Measurements from ENCODE around the gene GABRG3. TPM values are rescaled to one million over a fixed set of nuclear protein-coding genes. Genes with fewer than 3 reads are reported as not detected.

The GABRG3 gene
- total and polyA plus RNA-seq, 2 of the 4 experiments (the other 2 are of a cell fraction), result not detected

GRCh38 chr15:27222479-27222878, 251.5 kb downstream of the GABRG3 start:
- no peak overlapping the region for H3K14ac ChIP-seq (replicated peaks; ENCODE audit: low read depth, low read length)
- H2AK5ac ChIP-seq (ENCODE audit: low read depth, low read length), result no peak overlapping the region
- no peaks in the 10 kb centered on the region for H3K27me3 ChIP-seq (ENCODE audit: control insufficient read depth, insufficient read depth, low read length)
- ChIA-PET POLR2A (ENCODE audit: unreplicated experiment) (no interaction called here), CTCF (no interaction called here)
- H2AK9ac ChIP-seq (replicated peaks; ENCODE audit: low read depth, low read length, poor library complexity), result no peak overlapping the region
- no peaks in the 10 kb centered on the region for H3K9me1 ChIP-seq (ENCODE audit: insufficient read depth, low read length)
- peaks cover 47% of the 10 kb centered on the region for H3K9me3 ChIP-seq (ENCODE audit: control insufficient read depth, insufficient read depth, low read length)
- dilution Hi-C loops (cut with HindIII; ENCODE audit: low sequenced_read_pairs, unreplicated experiment), result no loop called here
- H4K91ac ChIP-seq (ENCODE audit: insufficient read depth, low read depth, low read length), result no peak overlapping the region
- no CpG with 5 or more reads among the region's 4 CpGs for WGBS, 2 experiments (ENCODE audit: extremely low coverage in 2 of 2, insufficient read length in 1 of 2)
- ATAC-seq (ENCODE audit: low read depth) (no peak), DNase-seq (no peak)
- no peak overlapping the region for H2BK120ac ChIP-seq (ENCODE audit: low read depth, low read length)
- no TSS peak for BruUV-seq (replicated peaks)
- H2BK15ac ChIP-seq (ENCODE audit: low read depth, low read length), result no peak overlapping the region
- no peaks in the 10 kb centered on the region for H3K36me3 ChIP-seq (ENCODE audit: control insufficient read depth, insufficient read depth, low read length)
- TF ChIP-seq ELK1 (IDR thresholded peaks at IDR 0.05; ENCODE audit: borderline replicate concordance, low read depth, low read length), result no peak
- TF ChIP-seq MAZ (IDR thresholded peaks at IDR 0.05; ENCODE audit: borderline replicate concordance, low read depth, low read length), result no peak
- no peak for TF ChIP-seq CEBPB (IDR thresholded peaks at IDR 0.05; ENCODE audit: low read depth, low read length)
- TF ChIP-seq USF2 (IDR thresholded peaks at IDR 0.05; ENCODE audit: low read depth, low read length), result no peak
- no peak for TF ChIP-seq FOS (IDR thresholded peaks at IDR 0.05; ENCODE audit: low read depth, low read length)
- TF ChIP-seq CTCF (conservative IDR thresholded peaks at IDR 0.05; ENCODE audit: low read depth, low read length), result no peak
- no peak for TF ChIP-seq POLR2A (IDR thresholded peaks at IDR 0.05; ENCODE audit: low read depth, low read length)
- no peak for TF ChIP-seq MXI1 (IDR thresholded peaks at IDR 0.05; ENCODE audit: borderline replicate concordance, low read depth, low read length)
- no peak for TF ChIP-seq CHD1 (IDR thresholded peaks at IDR 0.05; ENCODE audit: low read depth, low read length)
- no peak for TF ChIP-seq NFE2L2 (IDR thresholded peaks at IDR 0.05; ENCODE audit: low read depth, low read length)
- no peak for TF ChIP-seq RCOR1 (IDR thresholded peaks at IDR 0.05; ENCODE audit: insufficient replicate concordance, low read length)
- no peak for TF ChIP-seq SMC3 (IDR thresholded peaks at IDR 0.05; ENCODE audit: low read depth, low read length)
- no peak for TF ChIP-seq MAFK (IDR thresholded peaks at IDR 0.05; ENCODE audit: low read depth, low read length)
- TF ChIP-seq RAD21 (IDR thresholded peaks at IDR 0.05; ENCODE audit: low read length), result no peak
- TF ChIP-seq RFX5 (IDR thresholded peaks at IDR 0.05; ENCODE audit: low read depth, low read length), result no peak
- TF ChIP-seq BHLHE40 (IDR thresholded peaks at IDR 0.05; ENCODE audit: low read depth, low read length), result no peak
- no peak overlapping the region for H3K27ac ChIP-seq (ENCODE audit: insufficient read depth, low read length)
- H3K56ac ChIP-seq (ENCODE audit: extremely low read depth, insufficient read depth, low read length), result no peak overlapping the region
- H4K20me1 ChIP-seq (ENCODE audit: insufficient read depth, low read length), result no peaks in the 10 kb centered on the region
- no peak overlapping the region for H2AFZ ChIP-seq (replicated peaks; ENCODE audit: low read length, poor library complexity)
- H3K4me2 ChIP-seq (ENCODE audit: low read depth, low read length), result no peak overlapping the region
- in situ Hi-C loops (cut with MboI; ENCODE audit: low sequenced_read_pairs), result no loop called here
- no peak overlapping the region for H3K4ac ChIP-seq (ENCODE audit: low read depth, low read length)
- no peak overlapping the region for H2BK5ac ChIP-seq (ENCODE audit: low read depth, low read length, poor library complexity, severe bottlenecking)
- H4K5ac ChIP-seq (ENCODE audit: low read depth, low read length), result no peak overlapping the region
- H3K9ac ChIP-seq (ENCODE audit: low read depth, low read length), result no peak overlapping the region
- H3K23ac ChIP-seq (ENCODE audit: low read depth, low read length), result no peak overlapping the region
- H3K4me3 ChIP-seq (ENCODE audit: insufficient read depth, low read depth, low read length), result no peak overlapping the region
- H3K4me1 ChIP-seq (ENCODE audit: control insufficient read depth, insufficient read depth, low read length), result no peaks in the 10 kb centered on the region
- H3K79me1 ChIP-seq (ENCODE audit: low read depth in 1 of 2, low read length in 2 of 2), result no peaks in the 10 kb centered on the region
- no peak overlapping the region for H4K8ac ChIP-seq (ENCODE audit: low read depth in 2 of 2, low read length in 2 of 2)
- no peak overlapping the region for H2BK20ac ChIP-seq (ENCODE audit: low read depth, low read length)
- H3K18ac ChIP-seq (ENCODE audit: low read depth, low read length), result no peak overlapping the region
- intact Hi-C loops (cut with micrococcal nuclease), result no loop called here

Data from IMR-90 (cell line).